ENCODE results near the gene EPHA4.

DNA sequence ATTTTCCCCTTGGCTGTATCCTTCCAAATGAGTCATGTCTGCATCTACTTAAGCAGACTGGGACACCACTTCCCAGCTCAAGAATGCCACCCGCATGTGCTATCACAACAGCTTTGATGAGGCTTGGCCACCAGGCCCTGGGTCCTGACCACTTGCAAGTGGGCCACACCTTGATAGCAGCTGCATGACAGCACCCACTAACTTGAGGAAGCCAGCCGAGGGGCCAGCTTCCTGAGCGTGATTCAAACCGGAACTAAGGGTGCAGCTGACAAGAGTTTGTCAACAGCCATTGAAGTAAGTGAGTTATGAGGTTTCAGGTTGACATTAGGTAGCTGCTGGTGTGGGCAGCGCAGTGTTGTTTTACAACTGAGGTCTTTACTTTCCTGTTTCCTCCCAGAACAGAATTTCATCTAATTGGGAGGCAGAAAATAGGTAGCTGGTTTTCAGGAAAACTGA lies 54.4 kb downstream of the EPHA4 start:
- TF ChIP-seq RAD21 (IDR thresholded peaks at IDR 0.05; ENCODE audit: low read length): no peak
- TF ChIP-seq, protein P1, sequence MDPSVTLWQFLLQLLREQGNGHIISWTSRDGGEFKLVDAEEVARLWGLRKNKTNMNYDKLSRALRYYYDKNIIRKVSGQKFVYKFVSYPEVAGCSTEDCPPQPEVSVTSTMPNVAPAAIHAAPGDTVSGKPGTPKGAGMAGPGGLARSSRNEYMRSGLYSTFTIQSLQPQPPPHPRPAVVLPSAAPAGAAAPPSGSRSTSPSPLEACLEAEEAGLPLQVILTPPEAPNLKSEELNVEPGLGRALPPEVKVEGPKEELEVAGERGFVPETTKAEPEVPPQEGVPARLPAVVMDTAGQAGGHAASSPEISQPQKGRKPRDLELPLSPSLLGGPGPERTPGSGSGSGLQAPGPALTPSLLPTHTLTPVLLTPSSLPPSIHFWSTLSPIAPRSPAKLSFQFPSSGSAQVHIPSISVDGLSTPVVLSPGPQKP (IDR thresholded peaks at IDR 0.05; ENCODE audit: borderline replicate concordance, low read depth, low read length): no peak
- TF ChIP-seq, protein P2, sequence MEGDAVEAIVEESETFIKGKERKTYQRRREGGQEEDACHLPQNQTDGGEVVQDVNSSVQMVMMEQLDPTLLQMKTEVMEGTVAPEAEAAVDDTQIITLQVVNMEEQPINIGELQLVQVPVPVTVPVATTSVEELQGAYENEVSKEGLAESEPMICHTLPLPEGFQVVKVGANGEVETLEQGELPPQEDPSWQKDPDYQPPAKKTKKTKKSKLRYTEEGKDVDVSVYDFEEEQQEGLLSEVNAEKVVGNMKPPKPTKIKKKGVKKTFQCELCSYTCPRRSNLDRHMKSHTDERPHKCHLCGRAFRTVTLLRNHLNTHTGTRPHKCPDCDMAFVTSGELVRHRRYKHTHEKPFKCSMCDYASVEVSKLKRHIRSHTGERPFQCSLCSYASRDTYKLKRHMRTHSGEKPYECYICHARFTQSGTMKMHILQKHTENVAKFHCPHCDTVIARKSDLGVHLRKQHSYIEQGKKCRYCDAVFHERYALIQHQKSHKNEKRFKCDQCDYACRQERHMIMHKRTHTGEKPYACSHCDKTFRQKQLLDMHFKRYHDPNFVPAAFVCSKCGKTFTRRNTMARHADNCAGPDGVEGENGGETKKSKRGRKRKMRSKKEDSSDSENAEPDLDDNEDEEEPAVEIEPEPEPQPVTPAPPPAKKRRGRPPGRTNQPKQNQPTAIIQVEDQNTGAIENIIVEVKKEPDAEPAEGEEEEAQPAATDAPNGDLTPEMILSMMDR (conservative IDR thresholded peaks at IDR 0.05; ENCODE audit: low read depth, low read length): no peak
- no peak for TF ChIP-seq POLR2A (IDR thresholded peaks at IDR 0.05; ENCODE audit: low read depth, low read length)
- TF ChIP-seq, protein P3, sequence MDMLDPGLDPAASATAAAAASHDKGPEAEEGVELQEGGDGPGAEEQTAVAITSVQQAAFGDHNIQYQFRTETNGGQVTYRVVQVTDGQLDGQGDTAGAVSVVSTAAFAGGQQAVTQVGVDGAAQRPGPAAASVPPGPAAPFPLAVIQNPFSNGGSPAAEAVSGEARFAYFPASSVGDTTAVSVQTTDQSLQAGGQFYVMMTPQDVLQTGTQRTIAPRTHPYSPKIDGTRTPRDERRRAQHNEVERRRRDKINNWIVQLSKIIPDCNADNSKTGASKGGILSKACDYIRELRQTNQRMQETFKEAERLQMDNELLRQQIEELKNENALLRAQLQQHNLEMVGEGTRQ (IDR thresholded peaks at IDR 0.05; ENCODE audit: low read depth, low read length): no peak
- TF ChIP-seq MXI1 (IDR thresholded peaks at IDR 0.05; ENCODE audit: borderline replicate concordance, low read depth, low read length): no peak
- no peak for TF ChIP-seq MAFK (IDR thresholded peaks at IDR 0.05; ENCODE audit: low read depth, low read length)
- TF ChIP-seq MAZ (IDR thresholded peaks at IDR 0.05; ENCODE audit: borderline replicate concordance, low read depth, low read length): no peak
- peak; percentile 69 for TF ChIP-seq FOS (IDR thresholded peaks at IDR 0.05; ENCODE audit: low read depth, low read length)
- TF ChIP-seq SMC3 (IDR thresholded peaks at IDR 0.05; ENCODE audit: low read depth, low read length): no peak
- TF ChIP-seq RFX5 (IDR thresholded peaks at IDR 0.05; ENCODE audit: low read depth, low read length): no peak
- TF ChIP-seq CEBPB (IDR thresholded peaks at IDR 0.05; ENCODE audit: low read depth, low read length): no peak
